ENCODE results near the gene MXD1. TPM values are rescaled to one million over a fixed set of nuclear protein-coding genes. Genes with fewer than 3 reads are reported as not detected.

The MXD1 gene
- total and polyA plus RNA-seq, 4 donors, result 4.0 to 63.7 (median 38.2) TPM

DNA sequence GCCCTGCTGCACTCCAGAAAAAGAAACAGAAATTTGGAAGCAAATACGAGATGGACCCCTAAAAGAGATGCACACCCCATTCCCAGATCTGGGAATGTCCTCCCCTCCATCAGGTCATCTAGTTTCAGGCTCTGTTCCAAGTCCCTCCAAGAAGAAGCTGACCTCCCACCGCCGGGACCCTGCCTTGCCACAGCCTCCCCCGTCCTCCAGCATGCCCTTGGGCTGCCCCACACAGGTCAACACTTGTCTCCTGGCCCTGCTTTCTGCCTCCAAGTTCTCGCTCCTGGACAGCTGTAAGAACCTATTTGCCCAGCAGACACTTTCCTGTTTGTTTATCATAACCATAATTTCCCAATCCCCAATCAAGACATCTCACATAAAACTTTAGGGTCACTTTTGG, 44.5 kb downstream of the MXD1 start:
- DNase-seq (no peak), ATAC-seq (ENCODE audit: insufficient read depth, low FRiP score) (no peak)
- H3K4me1 ChIP-seq (ENCODE audit: control insufficient read depth in 5 of 5, insufficient read depth in 5 of 5, low read length in 5 of 5), result no peaks in the 10 kb centered on the region
- H3K4me3 ChIP-seq, result no peak overlapping the region
- no peaks in the 10 kb centered on the region for H3K27me3 ChIP-seq (ENCODE audit: control insufficient read depth in 3 of 3, insufficient read depth in 3 of 3, low read length in 2 of 3)
- H3K27ac ChIP-seq (ENCODE audit: low read depth in 1 of 2, low read length in 1 of 2), result no peak overlapping the region
- peaks cover 0 to 1% (median 0%) of the 10 kb centered on the region in 4 donors for H3K36me3 ChIP-seq (ENCODE audit: control insufficient read depth in 4 of 4, insufficient read depth in 4 of 4, low read length in 4 of 4)
- TF ChIP-seq, protein P1, sequence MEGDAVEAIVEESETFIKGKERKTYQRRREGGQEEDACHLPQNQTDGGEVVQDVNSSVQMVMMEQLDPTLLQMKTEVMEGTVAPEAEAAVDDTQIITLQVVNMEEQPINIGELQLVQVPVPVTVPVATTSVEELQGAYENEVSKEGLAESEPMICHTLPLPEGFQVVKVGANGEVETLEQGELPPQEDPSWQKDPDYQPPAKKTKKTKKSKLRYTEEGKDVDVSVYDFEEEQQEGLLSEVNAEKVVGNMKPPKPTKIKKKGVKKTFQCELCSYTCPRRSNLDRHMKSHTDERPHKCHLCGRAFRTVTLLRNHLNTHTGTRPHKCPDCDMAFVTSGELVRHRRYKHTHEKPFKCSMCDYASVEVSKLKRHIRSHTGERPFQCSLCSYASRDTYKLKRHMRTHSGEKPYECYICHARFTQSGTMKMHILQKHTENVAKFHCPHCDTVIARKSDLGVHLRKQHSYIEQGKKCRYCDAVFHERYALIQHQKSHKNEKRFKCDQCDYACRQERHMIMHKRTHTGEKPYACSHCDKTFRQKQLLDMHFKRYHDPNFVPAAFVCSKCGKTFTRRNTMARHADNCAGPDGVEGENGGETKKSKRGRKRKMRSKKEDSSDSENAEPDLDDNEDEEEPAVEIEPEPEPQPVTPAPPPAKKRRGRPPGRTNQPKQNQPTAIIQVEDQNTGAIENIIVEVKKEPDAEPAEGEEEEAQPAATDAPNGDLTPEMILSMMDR (IDR thresholded peaks at IDR 0.05; ENCODE audit: control extremely low read depth, extremely low read depth), result no peak
- H3K9me3 ChIP-seq (ENCODE audit: control insufficient read depth in 4 of 4, insufficient read depth in 3 of 4, low read length in 3 of 4), result no peaks in the 10 kb centered on the region
- H3K9ac ChIP-seq (ENCODE audit: insufficient read depth in 1 of 2, low read length in 2 of 2), result no peak overlapping the region
- WGBS, 2 donors, result 81 to 90% methylated on average over 5 of the region's 5 CpGs

DNA sequence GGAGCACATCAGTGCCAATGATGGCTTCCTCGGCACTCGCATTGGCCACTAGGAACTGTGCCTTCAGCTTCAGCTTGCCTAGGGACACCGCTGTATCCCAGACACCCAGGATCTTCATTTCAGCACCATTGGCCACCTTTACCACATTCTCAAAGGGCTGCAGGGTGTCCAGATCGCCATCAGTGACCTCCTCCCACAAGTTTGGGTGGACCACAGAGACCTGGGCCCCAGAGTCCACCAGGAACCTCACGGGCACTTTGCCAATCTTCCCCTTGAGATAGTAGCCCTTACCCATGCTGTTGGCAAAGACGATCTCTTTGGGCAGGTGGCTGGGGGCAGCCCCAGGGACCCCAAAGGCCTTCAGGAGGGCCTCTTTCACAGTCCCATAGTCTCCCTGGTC, 45.9 kb downstream of the MXD1 start:
- no peak for DNase-seq
- Histone ChIP-seq H3K4me3 (no peak overlapping the region), H3K27me3 (ENCODE audit: control insufficient read depth in 3 of 3, insufficient read depth in 3 of 3, low read length in 2 of 3) (no peaks in the 10 kb centered on the region), H3K36me3 (ENCODE audit: control insufficient read depth in 4 of 4, insufficient read depth in 4 of 4, low read length in 4 of 4) (peaks cover 0 to 1% (median 0%) of the 10 kb centered on the region in 4 donors), H3K9me3 (ENCODE audit: control insufficient read depth in 4 of 4, insufficient read depth in 3 of 4, low read length in 3 of 4) (no peaks in the 10 kb centered on the region), H3K27ac (ENCODE audit: low read depth in 1 of 2, low read length in 1 of 2) (no peak overlapping the region), H3K4me1 (ENCODE audit: control insufficient read depth in 5 of 5, insufficient read depth in 5 of 5, low read length in 5 of 5) (no peaks in the 10 kb centered on the region), H3K9ac (ENCODE audit: insufficient read depth in 1 of 2, low read length in 2 of 2) (no peak overlapping the region)
- ATAC-seq (ENCODE audit: insufficient read depth, low FRiP score), result no peak
- TF ChIP-seq, protein P1 (IDR thresholded peaks at IDR 0.05; ENCODE audit: control extremely low read depth, extremely low read depth), result no peak
- 96% methylated on average over 6 of the region's 6 CpGs for WGBS, 2 donors

DNA sequence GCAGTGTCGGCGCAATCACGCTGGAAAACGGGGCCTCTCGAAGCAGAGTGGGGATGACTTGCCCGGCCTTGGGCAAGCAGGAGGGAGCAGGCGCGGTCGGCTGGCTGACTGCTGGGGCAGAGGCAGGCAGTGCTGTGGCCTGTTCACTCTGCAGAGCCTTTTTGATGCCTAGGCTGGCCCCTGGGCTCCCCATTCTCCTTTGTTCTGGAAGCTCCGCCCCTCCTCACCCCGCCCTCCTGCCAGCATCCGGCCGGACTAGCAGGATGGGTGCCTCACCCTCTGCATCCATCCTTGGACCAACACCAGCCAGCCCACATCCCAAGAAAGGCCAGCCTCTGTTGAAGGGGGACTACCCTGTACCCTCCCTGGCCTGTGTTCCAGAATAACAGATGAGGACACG, 46.6 kb downstream of the MXD1 start, which contains the start of gene ASPRV1:
TSS of gene ASPRV1 (minus strand) at position 136 of the 400 bp plus-strand sequence. CDS start 195 bp downstream, outside the sequence.
- H3K9ac ChIP-seq (ENCODE audit: insufficient read depth in 1 of 2, low read length in 2 of 2), result no peak within 1 kb of the TSS
- no peaks in the 10 kb centered on the region for H3K27me3 ChIP-seq (ENCODE audit: control insufficient read depth in 3 of 3, insufficient read depth in 3 of 3, low read length in 2 of 3)
- WGBS, 2 donors, result 91 to 93% methylated on average over 14 of the region's 14 CpGs
- H3K36me3 ChIP-seq (ENCODE audit: control insufficient read depth in 4 of 4, insufficient read depth in 4 of 4, low read length in 4 of 4), result peaks cover 0 to 1% (median 0%) of the 10 kb centered on the region in 4 donors
- TF ChIP-seq, protein P1 (IDR thresholded peaks at IDR 0.05; ENCODE audit: control extremely low read depth, extremely low read depth), result no peak
- no peaks in the 10 kb centered on the region for H3K9me3 ChIP-seq (ENCODE audit: control insufficient read depth in 4 of 4, insufficient read depth in 3 of 4, low read length in 3 of 4)
- H3K4me1 ChIP-seq (ENCODE audit: control insufficient read depth in 5 of 5, insufficient read depth in 5 of 5, low read length in 5 of 5), result no peaks in the 10 kb centered on the region
- DNase-seq (no peak), ATAC-seq (ENCODE audit: insufficient read depth, low FRiP score) (no peak)
- no peak within 1 kb of the TSS for H3K4me3 ChIP-seq
- H3K27ac ChIP-seq (ENCODE audit: low read depth in 1 of 2, low read length in 1 of 2), result no peak within 1 kb of the TSS
